ENCODE measurements around the gene TTBK1.

TTBK1 gene

GRCh38 chr6:43276577-43277305, 33.5 kb downstream of the TTBK1 start:
- no peak for DNase-seq (ENCODE audit: low read depth)
- TF ChIP-seq CTCF (conservative IDR thresholded peaks at IDR 0.05; ENCODE audit: low read depth, low read length): no peak
- no peak overlapping the region for H3K4me3 ChIP-seq (ENCODE audit: low read length)

GRCh38 chr6:43277306-43277642, 34.0 kb downstream of the TTBK1 start:
- H3K4me3 ChIP-seq (ENCODE audit: low read length): no peak overlapping the region
- DNase-seq (ENCODE audit: low read depth): no peak
- TF ChIP-seq CTCF (conservative IDR thresholded peaks at IDR 0.05; ENCODE audit: low read depth, low read length): no peak

- DNase-seq (ENCODE audit: low read depth): no peak
- no peak overlapping the region for H3K4me3 ChIP-seq (ENCODE audit: low read length)
- TF ChIP-seq CTCF (conservative IDR thresholded peaks at IDR 0.05; ENCODE audit: low read depth, low read length): no peak
These were observed 34.6 kb downstream of the TTBK1 start for GRCh38 chr6:43277643-43278523.

GRCh38 chr6:43278524-43279078, 35.3 kb downstream of the TTBK1 start:
- no peak for TF ChIP-seq CTCF (conservative IDR thresholded peaks at IDR 0.05; ENCODE audit: low read depth, low read length)
- peak; percentile 17 for DNase-seq (ENCODE audit: low read depth)
- no peak overlapping the region for H3K4me3 ChIP-seq (ENCODE audit: low read length)

GRCh38 chr6:43280234-43280633, 37.0 kb downstream of the TTBK1 start:
- no peak for TF ChIP-seq CTCF (conservative IDR thresholded peaks at IDR 0.05; ENCODE audit: low read depth, low read length)
- no peak for DNase-seq (ENCODE audit: low read depth)

GRCh38 chr6:43282060-43282459, 38.8 kb downstream of the TTBK1 start:
- no peak for DNase-seq (ENCODE audit: low read depth)
- no peak for TF ChIP-seq CTCF (conservative IDR thresholded peaks at IDR 0.05; ENCODE audit: low read depth, low read length)
- no peak overlapping the region for H3K4me3 ChIP-seq (ENCODE audit: low read length)

More at GRCh38 chr6:43280234-43280633, 37.0 kb downstream of the TTBK1 start:
- no peak overlapping the region for H3K4me3 ChIP-seq (ENCODE audit: low read length)

All from retinal pigment epithelial cell (primary cell).